H54 (cell line): Measurements from ENCODE around the gene DOCK3.
"Not testable (repeated sequence)": the region's sequence is repeated elsewhere in the genome, so short reads cannot be mapped to it uniquely, and the experiment has no call there.

Experiments used
- DNase-seq: peaks from one replicate; pipeline ENCODE4 v3.0.0; 2011; ENCODE audit warnings: low spot score, mixed read lengths; ENCODE audit not compliant: insufficient read length
- FAIRE-seq: peaks from 3 replicates; lab custom pipeline; 2011; peaks lifted over from hg19 to GRCh38; lab: Jason Lieb, UNC
- POLR2A ChIP-seq: IDR thresholded peaks from 2 replicates; pipeline ENCODE4 v1.6.1; 2011; ENCODE audit warnings: low read depth, mild to moderate bottlenecking, low read length

DOCK3 gene

DNA sequence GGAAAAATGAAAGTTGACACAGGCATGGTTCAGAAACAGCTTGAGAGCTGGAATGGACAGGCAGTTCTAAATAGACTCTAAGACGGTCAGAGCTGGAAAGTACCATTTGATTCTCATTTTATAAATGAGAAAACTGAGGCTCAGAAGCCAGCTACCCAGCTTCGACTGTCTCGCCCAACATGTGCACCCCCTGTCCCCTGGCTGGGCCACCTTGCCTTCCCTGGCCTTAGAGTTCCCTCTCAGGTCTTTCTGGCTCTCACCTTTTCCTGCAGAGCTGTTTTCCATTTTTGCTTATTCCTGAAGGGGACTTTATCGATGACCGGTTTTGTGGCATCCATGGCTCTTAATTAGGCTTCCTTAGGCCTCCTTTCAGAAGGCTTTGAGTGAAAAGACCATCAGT, 17.3 kb upstream of the DOCK3 start:
- FAIRE-seq = no peak
- no peak for DNase-seq
- no peak for TF ChIP-seq POLR2A

DNA sequence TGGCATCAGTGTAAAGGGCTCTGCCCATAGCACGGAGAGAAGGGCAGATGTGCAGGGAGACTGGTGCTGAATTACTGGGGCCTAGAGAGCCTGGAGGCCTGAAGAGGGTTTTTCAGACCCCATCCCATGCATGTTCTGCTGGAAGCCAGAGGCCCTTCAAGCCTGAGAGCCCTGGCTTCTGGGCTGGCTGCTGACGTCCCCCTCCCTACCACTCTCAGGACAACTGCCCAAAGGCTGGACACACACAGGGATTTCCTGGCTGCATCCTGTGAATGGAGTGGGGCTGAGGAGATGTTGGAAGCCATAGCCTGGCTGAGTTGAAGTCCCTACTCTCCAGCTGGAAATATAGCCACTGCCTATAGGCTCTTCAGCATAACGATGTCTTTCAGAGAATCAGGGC, 16.9 kb upstream of the DOCK3 start:
- no peak for TF ChIP-seq POLR2A
- DNase-seq (no peak), FAIRE-seq (no peak)

DNA sequence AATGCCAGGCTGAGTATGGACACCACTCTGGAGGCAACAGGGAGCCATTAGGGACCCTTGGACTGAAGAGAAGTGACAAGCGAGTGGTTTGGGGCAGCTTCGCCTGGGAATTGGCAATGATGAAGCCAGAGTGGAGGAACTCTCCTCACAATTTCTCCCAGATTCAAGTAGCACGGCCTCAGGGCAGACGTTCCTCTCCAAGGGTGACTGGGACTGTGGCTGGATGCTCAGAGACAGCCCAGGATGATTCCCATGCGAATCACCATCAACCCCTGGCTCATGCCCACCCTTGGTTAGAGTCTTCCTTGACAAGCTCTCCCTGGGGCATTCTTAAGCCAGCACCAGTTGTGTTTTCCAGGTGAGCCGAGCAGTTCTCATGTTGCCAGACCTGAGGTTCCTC, 16.3 kb upstream of the DOCK3 start:
- FAIRE-seq (no peak), DNase-seq (peak; percentile 57)
- TF ChIP-seq POLR2A = no peak

DNA sequence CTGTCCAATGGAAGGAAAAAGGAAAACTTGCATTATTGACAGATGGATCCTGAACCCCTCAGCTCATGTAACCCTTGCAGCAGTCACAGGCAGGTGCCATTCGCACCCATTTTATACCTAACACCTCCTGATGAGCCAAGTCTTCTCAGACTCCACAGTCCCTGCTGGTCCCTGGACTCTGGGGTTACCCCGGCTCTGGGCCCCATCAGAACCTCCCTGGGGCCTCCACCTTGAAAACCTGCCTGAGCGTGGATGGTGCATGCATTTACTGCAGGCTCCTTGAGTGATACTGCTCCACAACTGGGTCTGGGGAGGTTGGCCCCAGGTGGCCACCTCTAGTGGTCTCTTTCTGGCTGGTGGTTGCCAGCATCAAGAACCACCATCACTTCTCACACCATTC, 15.9 kb upstream of the DOCK3 start:
- FAIRE-seq (no peak), DNase-seq (no peak)
- no peak for TF ChIP-seq POLR2A

DNA sequence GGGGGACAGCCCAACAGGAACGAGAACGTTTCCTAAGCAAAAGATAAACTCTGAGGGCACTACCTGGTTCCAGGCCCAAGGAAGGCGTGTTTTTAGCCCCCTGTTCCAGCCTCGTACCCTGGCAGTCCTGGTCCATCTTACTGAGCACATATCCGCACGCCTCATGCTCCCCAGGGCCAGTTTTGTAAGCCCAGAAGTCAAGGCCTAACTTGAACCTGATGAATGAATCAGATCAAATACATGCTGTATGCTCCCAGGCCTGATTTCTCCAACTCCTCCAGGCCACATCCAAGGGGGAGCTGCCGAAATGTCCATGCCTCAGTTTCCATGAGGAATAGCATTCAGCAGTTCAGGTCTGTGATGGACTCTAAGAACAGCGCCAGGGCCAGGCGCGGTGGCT, 14.3 kb upstream of the DOCK3 start:
- DNase-seq (no peak), FAIRE-seq (no peak)
- no peak for TF ChIP-seq POLR2A

DNA sequence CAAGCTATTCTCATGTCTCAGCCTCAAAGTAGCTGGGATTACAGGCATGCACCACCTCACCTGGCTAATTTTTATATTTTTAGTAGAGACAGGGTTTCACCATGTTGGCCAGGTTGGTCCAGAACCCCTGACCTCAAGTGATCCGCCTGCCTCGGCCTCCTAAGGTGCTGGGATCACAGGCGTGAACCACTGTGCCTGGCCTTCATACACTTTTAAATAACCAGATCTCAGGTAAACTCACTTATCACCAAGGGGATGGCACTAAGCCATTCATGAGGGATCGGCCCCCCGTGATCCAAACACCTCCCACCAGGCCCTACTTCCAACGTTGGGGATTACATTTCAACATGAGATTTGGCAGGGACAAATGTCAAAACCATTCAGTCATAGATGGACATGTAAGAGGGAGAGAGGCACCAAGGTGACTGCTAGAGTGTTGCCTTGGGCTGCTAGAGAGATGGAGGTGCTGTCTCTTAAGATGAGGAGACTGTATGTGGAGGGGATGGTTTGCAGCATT, 13.3 kb upstream of the DOCK3 start:
- DNase-seq = no peak
- FAIRE-seq = no peak
- no peak for TF ChIP-seq POLR2A

DNA sequence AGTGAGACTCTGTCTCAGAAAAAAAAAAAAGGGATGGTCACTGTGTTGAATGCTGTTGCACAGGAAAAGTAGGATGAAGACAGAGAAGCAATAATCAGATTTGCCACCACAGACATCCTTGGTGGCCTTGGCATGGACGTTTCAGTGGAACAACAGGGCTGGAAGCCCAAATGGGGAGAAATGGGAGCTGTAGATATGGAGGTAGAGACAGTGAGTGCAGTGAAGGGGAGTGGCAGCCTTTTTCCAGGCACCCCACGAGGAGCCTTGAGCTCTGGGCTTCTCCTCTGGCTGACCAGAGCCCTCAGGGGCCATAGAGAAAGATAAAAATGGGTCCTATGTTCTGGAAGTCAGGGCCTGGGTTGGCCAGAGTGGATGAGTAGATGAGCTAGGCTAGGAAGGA, 12.3 kb upstream of the DOCK3 start:
- TF ChIP-seq POLR2A = no peak
- FAIRE-seq (no peak), DNase-seq (no peak)

DNA sequence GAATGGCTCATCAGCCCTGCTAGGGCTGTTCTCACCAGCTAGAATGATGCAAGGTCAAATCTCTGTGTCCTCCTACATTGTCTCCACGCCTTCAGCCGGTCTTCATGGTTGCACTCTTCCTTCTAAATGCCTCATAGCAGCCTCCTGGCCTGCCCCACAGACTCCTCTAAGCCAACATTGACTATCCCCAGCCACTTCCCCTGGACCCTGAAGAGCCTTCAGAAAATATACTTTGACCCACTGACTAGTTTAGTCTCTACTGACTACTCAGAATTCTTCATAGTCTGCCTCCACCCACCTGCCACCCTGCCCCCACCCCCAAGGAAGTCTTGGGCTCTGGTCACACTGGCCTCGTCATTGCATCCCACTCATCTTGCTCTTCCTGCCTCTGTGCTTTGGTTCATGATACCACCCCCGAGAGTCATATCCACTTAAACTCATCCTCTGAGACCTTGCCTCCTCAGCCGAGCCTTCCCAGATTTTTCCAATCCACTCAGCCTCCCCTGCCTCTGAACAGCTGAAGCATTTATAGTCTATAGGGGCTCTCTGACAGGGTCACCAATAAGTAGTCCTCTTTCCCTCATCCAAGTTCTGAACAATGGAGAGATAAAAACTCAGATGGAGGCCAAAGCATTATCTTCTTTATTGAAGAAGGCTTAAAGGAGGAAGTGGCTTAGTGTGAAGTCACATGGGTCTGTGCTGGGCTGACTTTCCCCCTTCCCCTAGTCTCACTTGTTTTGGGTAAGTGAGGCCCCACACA, 9.5 kb upstream of the DOCK3 start:
- DNase-seq = no peak
- FAIRE-seq = no peak
- TF ChIP-seq POLR2A = no peak

DNA sequence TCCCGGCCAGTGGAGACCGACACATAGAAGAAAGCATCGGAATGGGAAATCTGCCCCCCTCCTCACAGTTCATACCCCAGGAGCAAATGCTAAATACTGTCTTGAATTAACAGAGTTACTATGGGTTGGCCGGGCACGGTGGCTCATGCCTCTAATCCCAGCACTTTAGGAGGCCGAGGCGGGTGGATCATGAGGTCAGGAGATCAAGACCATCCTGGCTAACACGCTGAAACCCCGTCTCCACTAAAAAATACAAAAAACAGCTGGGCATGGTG, 8.9 kb upstream of the DOCK3 start:
- not testable (repeated sequence) for FAIRE-seq, DNase-seq

DNA sequence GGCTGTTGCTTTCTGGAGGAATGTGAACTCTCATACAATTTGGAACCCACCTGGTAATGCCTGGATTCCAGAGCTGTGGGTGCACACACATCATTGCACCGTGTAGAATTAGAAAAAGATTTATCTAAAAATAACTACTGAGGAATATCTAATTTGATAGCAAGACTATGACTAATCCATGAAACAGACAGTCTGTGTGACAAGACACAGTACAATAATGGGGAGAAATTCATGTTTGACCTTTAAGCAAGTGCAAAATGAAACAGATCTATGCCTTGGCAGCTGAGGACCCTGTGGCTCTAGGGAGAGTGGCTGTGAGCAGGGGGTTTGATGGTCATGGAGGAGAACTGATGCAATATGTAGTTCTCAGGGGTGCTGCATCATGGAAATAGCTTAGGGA, 7.9 kb upstream of the DOCK3 start:
- DNase-seq = no peak
- no peak for FAIRE-seq
- no peak for TF ChIP-seq POLR2A

DNA sequence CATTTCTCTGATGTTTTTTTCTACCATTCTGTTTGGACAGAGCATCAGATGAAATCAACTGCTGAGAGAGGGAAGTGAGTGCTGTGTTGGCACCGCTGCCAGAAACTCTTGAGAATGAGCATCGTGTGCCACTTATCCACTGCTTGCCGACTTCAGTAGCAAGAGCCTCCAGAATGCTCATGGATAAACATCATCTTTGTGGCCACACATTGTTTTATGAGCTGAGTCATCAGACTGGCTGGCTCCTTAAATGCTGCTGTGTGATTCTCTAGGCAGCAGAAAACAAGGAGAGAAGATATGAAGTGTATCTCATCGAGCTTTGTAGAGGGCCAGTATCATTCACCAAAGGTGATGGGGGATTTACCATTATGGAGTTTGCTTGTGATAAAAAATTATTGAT, 3.4 kb upstream of the DOCK3 start:
- no peak for TF ChIP-seq POLR2A
- FAIRE-seq = peak; percentile 96
- peak; percentile 89 for DNase-seq

DNA sequence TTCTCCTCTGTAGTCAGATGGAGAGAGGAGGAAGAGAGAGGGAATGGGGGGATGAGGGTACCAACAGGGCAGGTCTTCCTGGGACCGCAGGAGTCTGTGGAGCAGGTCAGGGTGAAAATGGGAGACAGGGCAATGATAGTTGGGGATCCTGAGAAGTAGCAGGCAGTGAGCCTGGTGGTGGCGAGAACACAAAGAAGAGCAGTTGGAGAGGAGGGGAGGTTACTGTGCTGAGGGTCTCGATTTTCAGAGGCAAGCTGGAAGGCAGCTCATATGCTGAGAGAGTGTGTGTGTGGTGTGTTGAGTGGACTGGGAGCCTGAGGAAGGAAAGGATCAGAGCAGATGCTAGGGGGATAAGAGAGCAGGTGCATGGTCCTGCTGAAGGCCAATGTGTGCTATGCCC, 2.1 kb upstream of the DOCK3 start:
- TF ChIP-seq POLR2A = no peak
- FAIRE-seq (no peak), DNase-seq (no peak)

DNA sequence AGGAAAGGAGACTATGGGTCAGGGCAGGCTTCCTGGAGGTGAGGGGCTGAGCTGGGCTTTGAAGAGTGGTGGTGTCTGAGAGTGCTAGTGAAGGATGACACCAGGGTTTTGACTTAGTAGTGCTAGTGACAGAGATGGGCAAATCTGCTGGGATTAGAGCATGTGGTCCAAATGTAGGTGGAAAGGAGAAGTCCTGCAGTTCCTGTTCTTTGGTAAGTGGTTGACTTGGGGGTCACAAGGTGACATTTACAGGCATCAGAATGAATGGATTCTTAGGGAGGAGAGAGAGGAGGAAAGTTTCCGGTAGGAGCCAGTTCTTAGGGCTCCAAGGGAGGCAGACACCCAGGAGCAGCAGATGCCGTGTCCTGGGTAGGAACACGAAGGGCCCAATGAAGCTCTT, 796 bp upstream of the DOCK3 start:
- DNase-seq (no peak), FAIRE-seq (no peak)
- no peak for TF ChIP-seq POLR2A

DNA sequence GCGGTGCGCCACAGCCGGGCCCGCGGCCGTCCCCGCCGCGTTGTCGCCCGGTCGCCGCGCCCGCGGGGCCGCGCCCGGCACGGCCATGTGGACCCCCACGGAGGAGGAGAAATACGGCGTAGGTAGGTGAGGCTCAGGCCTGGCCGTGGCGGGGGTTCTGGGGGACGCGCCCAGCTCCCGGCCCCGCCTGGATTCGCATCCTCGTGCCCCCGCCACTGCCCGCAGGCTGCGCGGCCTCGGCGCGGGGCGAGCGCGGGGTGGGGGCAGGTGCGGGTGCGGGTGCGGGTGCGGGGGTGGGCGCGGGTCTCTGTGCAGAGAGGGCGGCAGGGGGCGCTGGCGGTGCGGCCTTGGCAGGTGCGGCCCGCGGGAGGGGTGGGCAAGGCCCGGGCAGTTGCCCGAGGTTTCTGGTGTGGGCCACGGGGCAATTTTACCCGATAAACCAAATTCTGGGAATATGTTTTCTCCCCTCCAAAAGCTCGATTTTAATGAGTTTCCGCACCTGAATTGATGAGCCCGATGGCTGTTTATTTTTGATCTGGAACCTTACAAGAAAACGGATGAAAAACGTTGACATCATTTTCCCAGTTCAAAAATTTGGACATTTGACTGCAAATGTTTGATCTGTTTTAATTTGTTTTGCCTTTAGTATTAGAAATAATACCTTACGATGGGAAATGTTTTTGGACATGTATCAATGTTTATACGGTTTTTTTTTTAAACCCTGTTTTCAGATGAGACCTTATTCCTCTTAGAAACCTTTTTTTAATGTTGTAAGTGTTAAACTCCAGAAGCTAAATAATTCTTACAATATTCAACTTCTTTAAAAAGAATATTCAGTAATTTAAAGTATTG, 678 bp downstream of the DOCK3 start:
- DNase-seq (no peak), FAIRE-seq (no peak)
- no peak for TF ChIP-seq POLR2A
